Astrocyte of the spinal cord (primary cell): ENCODE measurements around the gene RALGAPA1.
A peak's percentile ranks its signal among the peaks of the same experiment; 100 is the strongest.

Source experiments
- DNase-seq: peaks from one replicate; pipeline ENCODE4 v3.0.0; 2011; ENCODE audit warnings: low read depth, low spot score
- H3K4me3 ChIP-seq: 2 replicates; pipeline ENCODE4 v1.5.1; 2011; ENCODE audit warnings: low read depth, mild to moderate bottlenecking, low read length, moderate library complexity
- CTCF ChIP-seq: IDR thresholded peaks from 2 replicates; pipeline ENCODE4 v1.5.1; 2012; ENCODE audit warnings: low read depth, mild to moderate bottlenecking, low read length, inconsistent platforms
- in situ Hi-C: cut with HindIII; loops from 2 replicates; pipeline ENCODE4 v1.10.0; 2017; ENCODE audit warnings: low sequenced_read_pairs

The RALGAPA1 gene

GRCh38 chr14:35809597-35809996 is 502 bp upstream of the RALGAPA1 start:
- no peak for TF ChIP-seq CTCF
- DNase-seq, result no peak
- in situ Hi-C loops, result no loop called here
- no peak overlapping the region for H3K4me3 ChIP-seq

- H3K4me3 ChIP-seq, result peak overlapping the region; percentile 83
- DNase-seq, result peak; percentile 16
- in situ Hi-C loops, result no loop called here
- no peak for TF ChIP-seq CTCF
These were observed 938 bp downstream of the RALGAPA1 start for GRCh38 chr14:35808076-35808637.

GRCh38 chr14:35807131-35807961 is 1.7 kb downstream of the RALGAPA1 start:
- no peak for DNase-seq

GRCh38 chr14:35806006-35806907 is 2.8 kb downstream of the RALGAPA1 start:
- H3K4me3 ChIP-seq, result no peak overlapping the region
- no peak for TF ChIP-seq CTCF
- DNase-seq, result no peak
- in situ Hi-C loops, result no loop called here

More at GRCh38 chr14:35807131-35807961, 1.7 kb downstream of the RALGAPA1 start:
- in situ Hi-C loops, result no loop called here
- H3K4me3 ChIP-seq, result peak overlapping the region; percentile 83
- TF ChIP-seq CTCF, result no peak

GRCh38 chr14:35797796-35798195 is 11.3 kb downstream of the RALGAPA1 start:
- DNase-seq, result no peak
- in situ Hi-C loops, result no loop called here
- H3K4me3 ChIP-seq, result no peak overlapping the region
- TF ChIP-seq CTCF, result no peak

- peak; percentile 79 for DNase-seq
- TF ChIP-seq CTCF, result no peak
- no peak overlapping the region for H3K4me3 ChIP-seq
- in situ Hi-C loops, result no loop called here
These were observed 19.4 kb downstream of the RALGAPA1 start for GRCh38 chr14:35789651-35790050.
